ENCODE measurements around the gene LRRN1.

LRRN1 gene

DNA sequence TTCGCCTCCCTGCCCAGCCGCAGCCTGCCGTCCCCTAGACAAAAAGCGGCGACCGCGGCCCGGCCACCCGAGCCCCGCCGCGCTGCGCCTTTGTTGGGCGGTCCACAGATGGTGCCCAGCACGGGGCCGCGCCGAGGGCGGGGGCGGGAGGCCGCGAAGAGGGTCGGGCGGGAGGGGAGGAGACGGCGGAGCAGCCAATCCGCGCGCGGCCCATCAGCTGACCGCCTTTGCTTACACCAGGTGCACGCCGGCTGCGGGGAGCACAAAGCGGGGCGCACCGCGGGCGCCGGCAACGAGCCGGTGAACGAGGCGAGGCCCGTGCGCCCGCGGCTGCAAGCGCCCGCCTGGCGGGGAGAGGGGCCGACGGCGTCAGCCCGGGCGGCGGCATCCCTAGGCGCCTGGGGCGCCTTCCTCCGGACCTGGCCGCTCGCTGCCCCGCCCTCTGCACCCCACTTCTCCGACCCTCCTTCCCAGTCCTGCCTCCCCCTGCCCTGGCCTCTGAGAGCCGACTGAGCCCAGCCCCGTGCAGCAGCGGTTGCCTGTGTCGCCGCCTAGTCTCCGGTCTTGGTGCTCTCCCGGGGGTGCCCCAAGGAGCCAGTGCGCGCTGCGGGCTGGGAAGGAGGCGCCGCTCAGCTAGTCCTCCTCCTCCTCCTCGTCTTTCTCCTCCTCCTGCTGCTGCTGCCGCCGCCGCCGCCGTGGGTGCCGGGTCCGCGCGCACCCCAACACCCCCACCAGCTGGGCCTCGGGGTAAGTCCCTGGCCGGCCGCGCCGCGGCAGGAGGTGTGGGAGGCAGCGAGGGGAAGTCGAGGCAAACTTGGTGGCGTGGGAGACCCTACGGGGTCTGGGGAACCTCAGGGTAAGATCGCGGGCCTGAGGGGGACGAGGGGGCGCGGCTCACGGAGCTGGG, at the start of gene LRRN1:
Gene LRRN1, plus strand, starts transcription at position 259 of the 907 bp plus-strand sequence. CDS start 45,211 bp downstream, outside the sequence.
- peak; percentile 50 for DNase-seq

DNA sequence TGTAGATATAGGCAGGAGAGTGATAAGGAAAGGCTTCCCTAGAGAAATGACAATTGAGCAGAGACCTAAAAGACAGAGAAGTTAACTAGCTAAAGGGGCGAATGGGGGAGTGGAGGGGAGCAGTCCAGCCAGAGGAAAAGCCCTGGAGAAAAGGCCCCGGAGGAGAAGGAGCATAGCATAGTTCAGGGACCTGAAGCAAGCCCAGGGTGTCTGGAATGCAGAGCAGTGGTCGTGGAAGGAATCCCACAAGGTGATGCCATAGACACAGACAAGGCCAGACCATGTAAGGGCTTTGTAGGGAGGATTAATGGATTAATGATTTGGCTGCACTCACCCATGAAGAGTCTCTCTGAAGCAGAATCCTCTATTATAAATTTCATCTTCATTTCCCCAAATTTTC, 45.8 kb upstream of the LRRN1 start:
- no peak for DNase-seq

DNA sequence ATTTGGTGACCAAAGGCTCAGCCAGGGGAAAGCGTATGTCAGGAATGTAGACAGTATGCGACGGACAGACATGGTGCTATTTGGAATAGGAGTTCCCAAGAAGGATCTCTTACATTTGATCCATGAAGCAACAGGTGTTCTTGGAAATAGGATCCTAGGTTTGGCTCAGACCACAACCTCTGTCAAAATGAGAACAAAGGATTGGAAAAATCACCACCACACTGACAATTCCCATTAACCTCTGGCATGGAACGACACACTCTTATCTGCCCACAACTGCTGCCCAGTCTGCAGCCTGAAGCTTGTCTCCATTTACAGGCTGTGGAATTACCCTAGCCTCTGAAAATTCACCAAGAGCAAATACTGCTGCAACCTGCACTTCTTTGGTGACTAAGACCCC, 33.6 kb upstream of the LRRN1 start:
- DNase-seq, result no peak

DNA sequence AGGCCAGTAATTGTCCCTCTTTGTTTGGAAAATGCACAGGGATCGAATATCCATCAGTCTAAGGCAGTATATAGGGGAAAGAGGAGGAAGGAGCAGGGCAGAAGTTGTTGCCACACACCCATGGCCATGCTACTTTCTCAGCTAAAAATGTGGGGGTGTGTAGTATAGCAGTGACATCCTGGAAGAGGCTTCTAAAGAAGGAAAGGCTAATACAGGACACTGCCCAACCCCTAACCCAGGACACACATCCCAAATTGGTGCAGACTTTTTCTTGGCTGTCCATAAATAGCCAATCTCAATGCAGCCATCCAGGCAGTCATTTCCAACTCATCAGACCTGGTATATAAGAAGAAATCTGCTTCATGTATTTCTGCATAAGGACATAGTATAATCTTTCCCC, 33.1 kb upstream of the LRRN1 start:
- no peak for DNase-seq

DNA sequence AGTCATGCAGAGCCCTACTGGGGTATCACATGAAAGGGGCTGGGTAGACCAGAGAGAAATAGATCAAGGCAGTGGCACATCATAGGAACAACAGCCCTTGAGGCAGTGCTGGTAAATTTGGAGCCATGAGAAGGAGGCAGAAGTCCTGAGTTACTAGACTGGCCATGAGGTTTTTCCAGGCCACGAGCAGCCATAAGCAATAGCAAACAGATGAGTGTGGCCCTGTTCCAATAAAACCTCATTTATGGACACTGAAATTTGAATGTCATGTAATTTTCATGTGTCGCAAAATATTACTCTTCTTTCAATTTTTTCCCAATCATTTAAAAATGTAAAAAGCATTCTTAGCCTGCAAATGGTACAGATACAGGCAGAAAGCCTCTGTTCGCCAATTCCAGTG, 28.1 kb upstream of the LRRN1 start:
- no peak for DNase-seq

DNA sequence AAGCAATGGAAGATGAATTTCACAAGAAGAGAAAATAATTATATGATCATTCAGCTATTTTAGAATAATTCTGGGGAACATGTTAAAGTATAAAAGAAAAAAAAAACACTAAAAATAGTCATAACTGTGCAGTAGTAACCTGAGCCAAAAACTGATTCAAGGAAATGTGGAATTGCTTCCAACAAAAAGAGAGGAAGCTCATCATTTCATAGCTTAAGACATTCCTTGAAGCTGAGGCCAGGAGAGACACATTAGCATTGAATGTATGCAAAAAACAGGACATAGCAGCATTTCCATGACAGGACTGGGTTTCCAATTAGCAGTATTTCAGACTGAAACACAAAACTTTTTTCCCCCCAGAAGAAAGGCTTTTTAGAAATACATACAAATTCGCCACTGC, 27.7 kb upstream of the LRRN1 start:
- DNase-seq, result no peak

DNA sequence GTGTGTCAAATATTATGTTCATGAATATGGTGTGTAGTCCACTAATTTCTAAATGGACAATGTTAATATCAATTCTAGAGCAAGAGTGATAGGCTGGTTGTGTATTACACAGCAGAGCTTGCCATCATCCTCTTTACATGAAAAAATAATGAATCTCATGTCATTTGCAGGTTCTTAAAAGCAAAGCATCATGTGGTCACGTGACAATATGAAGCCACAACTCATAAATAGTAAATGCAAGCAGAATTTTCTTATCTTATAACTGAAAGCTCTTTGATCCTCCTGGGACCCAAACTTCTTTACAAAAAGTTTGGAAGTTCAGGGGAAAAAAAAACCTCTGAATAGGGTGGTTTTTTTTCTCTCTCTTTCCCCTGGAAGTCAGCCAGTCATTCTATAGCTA, 26.9 kb upstream of the LRRN1 start:
- no peak for DNase-seq

DNA sequence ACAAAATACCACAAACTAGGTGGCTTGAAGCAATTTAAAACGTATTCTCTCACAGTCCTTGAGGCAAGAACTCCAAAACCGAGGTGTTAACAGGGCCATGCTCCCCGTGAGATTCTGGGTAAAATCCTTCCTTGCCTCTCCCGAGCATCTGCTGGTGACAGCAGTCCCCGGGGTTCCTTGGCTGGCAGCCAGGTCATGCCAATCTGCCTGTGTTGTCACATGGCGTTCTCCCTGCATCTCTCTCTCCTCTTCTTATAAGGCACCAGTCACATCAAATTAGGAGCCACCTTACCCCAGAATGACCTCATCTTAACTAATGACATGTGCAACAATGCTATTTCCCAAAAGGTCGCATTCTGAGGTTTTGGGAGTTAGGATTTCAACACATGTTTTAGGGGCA, 26.3 kb upstream of the LRRN1 start:
- DNase-seq, result no peak

DNA sequence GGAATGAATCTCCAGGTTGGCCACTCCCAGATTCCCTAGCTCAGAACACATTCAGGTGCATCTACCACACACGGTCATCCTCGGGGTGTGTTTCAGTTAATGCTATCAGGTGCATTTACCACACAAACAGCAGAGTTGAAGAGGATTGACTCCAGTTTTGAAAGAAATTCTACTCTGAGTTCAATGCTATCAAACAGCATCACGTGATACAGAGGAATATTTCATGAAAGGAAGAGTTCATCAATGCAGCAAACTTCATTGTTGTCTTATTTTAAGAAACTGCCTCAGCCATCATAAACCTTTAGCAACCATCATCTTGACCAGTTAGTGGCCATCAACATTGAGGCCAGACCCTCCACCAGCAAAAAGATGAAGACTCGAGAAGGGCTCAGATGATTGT, 22.6 kb upstream of the LRRN1 start:
- DNase-seq, result no peak

DNA sequence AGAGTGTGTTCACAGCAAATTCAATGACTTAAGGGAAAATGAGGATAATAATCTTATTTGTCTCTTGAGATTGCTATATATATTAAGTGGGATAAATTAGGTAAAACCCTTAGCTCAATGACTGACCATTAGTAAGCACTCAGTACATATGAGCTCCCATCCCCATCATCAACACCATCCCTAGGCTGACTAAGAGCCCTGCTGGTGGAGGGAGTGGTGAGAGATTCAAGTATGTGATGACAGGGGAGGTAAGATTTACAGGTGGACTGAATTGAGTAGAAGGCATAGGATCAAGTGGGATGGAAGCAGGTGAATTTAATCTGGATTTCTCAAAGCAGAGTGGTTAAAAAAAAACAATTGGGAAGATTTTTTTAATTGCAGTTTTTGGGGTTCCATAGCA, 21.0 kb upstream of the LRRN1 start:
- no peak for DNase-seq

DNA sequence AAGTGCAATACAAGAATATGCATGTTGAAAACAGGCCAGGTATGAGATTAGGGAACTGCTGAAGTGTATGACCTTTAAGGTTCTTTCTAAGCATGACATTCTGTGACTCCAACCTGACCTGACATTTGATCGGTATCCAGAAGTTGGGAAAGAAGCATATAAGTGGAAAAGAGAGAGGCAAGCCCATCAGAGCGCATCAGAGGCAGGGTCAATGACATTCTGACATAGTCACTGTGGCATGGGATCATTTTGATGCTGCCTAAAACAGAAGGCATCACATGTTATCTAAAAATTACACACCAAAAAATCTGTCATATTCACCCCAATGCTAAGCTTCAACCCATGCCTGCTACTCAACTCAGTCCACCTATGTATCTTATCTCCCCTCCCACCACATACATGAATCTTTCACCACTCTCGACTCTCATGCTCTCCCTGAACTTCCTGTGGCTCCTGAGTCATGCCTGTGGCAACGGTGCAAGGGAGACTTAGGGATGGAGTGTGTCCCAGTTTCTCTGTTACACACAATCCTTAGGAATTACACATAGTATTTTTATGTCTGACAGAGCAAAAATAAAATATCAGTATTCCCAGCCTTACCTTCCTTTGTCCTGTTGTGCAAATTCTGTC, 20.5 kb upstream of the LRRN1 start:
- no peak for DNase-seq

DNA sequence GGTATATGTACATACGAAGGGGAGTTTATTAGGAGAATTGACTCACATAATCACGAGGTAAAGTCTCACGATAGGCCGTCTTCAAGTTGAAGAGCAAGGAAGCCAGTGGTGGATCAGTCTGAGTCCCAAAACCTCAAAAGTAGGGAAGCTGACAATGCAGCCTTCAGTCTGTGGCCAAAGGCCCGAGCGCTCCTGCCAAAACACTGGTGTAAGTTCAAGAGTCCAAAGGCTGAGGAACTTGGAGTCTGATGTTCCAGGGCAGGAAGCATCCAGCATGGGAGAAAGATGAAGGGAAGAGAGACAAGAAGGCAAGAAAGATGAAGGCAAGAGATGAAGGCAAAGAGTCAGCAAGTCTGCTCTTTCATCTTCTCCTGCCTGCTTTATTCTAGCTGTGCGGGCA, 16.8 kb upstream of the LRRN1 start:
- no peak for DNase-seq

DNA sequence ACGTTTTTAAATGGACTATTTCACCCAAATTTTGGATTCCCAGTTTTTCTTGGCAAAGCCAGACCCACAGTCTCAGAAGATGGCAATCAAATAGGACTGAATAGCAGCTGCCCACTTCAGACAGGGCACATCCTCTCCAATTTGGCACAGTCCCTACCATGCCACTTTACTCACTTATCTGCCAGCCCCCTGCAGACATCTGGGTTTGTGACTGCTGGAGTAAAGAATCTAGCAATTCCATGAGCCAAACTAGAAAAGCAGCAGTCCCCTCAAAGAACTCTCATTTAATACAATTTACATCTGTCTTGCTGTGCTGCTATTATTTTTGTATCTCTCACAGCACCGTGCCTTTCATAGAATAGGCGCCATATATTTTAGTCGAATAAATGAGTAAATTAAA, 16.0 kb upstream of the LRRN1 start:
- DNase-seq, result no peak

DNA sequence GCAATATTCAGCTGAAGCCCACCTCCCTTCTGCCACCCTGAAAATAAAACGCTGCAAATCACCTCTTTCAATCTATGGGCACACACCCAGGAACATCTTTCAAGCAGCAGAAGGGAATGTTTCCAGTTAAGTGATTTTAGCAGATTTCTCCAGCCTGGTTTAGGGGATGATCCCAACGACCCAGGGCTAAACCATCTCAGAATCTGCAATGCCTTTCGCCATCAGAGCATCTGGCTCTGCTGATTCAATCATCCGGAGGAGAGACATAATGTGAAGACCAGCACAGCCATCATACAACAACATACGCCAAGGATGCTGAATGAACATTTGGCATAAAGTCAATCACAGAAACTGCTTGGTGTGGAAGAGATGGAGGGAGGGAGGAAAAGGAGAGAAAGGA, 15.5 kb upstream of the LRRN1 start:
- DNase-seq, result no peak

DNA sequence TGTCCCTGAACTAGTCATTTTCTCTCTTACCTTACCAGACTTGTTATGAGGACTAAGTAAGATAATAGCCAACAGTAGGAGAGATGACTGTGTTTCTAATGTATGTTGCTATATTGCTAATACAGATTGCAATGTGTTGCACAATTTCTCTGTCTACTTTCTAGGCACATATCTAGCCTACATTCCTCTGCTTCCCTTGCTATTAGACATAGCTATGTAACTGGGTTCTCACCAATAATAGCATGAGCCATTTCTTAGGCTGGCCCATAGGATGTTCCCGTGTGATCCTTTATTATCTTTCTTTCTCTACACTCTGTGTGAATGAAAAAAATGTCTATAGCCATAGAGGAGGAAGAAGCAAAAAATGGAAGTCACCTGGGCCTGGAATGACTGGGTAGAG, 6.8 kb upstream of the LRRN1 start:
- DNase-seq, result no peak

DNA sequence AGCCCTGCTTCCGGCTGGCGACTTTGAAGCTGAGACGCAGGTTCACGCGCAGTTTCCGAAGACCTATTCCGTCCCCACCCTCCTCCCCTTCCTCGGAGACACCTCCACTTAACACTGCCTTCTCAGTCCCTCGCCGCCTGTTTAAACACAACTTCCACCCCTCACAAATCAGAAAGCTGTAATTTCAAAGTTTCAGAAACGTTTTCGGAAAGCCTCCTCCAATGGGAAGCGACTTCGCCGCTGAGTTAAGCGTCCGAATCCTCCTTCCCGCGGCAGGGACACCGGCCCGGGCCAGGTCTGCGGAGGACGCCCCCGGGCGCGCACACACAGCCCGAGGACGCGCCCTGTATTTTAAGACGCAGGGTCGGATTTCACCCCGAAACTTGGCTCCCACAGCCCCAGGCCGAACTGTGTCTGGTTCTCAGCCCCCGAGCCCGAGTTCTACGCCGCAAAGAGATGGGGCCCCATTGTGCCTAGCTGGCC, 559 bp upstream of the LRRN1 start:
- no peak for DNase-seq

DNA sequence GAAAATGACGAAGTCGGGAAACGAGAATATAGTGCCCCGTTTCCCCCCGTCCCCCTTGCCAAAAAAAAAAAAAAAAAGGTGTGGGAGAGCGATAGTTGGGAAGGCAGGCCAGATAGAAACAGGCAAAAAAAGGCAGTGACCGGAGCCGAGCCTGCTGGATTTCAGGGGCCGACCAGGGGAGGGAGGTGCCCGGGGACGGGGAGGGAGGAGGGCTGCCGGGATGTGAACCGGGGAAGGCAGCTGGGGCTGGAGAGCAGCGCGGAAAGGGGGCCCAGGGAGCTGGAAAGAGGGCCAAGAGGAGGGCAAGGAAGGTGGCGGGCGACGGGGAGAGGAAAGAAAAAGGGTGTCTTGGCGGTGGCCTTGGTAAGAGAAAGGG, 837 bp downstream of the LRRN1 start:
- DNase-seq, result no peak

DNA sequence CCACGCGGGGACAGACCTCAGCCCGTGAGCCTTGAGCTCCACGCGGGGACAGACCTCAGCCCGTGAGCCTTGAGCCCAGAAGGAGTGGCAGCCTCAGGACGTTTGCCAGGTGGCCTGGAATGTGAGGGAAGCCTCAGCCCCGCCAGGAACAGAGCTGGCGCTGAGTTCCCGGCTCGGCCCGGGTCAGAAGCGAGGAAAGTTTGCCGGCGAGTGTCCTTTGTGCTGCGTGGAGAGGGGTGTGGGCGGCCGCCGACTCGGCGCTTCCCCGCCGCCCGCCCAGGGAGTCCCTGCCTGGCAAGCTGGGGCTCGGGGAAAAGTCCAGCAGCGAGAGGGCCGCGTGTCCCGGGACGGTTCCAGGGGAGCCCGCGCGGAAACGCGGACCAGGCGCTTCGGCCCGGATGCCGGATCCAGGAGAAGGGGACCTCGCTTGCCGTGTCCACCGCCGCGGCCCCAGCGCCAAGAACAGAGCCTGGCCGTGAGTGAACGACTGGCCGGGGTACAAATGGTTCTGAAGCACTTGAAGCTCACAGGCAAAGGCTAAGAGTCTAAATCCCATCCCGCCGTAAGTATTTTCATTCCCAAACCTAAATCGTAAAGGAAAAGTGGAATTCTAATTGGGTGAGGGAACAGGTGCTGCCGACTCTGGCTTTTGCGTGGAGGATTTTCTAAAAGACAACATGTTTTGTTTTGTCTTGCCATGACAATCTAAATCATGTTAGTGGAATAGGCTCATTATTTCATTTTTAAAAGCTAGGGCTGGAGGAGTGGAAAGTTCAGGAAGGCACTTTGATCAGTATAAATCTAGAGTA, 1.7 kb downstream of the LRRN1 start:
- no peak for DNase-seq

DNA sequence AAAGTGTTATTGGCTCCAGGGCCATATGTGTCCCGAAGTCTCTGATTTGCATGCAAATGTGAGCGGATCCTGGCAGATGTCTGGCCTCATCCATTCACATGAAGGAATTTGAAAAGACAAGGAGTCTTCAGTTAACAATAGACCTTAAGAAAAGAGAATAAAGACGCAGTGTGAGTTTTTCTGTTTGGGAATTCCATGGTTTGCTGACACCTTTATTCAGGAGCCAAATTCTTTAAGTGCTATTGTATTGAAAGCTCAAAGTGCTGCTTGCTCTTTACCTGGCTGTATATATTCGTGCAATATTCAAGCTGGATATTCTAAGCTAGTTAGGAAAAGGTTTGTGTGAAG, 2.2 kb downstream of the LRRN1 start:
- no peak for DNase-seq

DNA sequence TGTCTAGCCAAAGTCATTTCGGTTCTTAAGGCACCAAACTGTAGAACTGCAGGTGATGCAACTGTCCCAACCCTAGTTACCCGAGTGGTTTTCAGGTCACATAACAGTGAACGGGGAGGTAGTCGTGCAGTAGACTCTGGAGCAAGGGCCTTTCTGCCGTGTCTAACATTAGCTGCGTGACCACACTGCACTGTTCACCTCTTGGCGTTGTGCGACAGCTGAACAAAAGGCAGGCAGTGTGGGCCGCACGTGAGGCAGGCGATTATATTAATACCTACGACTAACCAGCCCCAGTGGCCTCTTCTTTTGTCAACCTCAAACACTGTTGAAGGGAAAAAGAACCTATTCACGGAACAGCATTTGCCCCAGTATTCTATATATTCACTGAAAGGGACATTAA, 2.8 kb downstream of the LRRN1 start:
- DNase-seq, result no peak

DNA sequence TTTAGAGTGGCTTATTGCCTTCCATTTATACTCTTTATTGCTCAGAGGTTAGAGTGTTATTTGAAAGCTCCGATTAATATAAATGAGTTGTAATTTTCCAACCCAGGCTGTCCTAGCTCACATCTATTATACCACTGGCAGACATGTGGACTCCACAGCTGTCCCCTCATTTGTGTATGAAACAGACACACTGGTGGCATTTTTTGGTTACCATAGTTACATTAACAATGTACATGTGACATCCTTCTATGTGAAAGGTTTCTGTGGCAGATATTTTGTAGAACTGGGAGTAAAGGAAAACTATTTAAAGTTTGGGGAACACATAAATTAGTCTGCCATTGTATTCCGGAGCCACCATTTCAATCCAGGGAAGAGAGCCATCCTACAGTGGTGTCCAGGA, 5.3 kb downstream of the LRRN1 start:
- no peak for DNase-seq

DNA sequence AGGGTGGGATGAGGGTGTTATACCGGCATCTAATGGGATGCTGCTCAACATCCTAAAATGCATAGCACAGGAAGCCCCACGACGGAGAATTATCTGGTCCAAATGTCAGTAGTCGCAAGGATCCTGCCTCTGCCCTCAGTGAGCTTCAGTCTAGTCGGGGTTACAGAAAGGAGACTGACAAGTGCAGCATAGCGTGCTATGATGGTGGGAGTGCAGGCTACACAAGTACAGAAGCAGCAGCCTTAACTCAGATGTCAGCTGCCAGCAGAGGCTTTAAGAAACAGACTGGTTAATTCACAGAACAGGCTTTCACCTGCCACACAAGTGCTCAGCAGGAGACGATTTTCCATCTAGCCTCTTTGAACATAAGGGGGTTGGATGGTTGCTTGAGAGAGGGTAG, 6.9 kb downstream of the LRRN1 start:
- DNase-seq, result no peak

DNA sequence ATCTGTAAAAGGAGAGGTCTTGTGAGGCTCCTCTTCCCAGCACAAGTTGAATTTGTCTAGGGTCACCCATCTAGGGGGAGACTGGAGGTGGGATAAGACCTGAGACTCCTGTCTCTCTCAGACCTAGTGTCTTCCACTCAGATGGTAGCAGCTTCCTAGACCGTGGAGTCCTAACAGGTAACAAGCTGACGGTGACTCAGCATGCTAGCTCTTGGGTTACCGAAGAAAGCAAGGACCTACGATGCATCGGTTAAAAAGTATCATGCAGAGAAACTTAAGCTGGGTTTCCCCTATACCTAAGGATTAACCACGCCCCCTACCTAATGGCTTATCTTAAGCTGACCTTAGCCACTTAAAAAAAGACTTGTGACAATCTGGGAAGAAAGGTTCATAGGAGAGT, 7.6 kb downstream of the LRRN1 start:
- no peak for DNase-seq

DNA sequence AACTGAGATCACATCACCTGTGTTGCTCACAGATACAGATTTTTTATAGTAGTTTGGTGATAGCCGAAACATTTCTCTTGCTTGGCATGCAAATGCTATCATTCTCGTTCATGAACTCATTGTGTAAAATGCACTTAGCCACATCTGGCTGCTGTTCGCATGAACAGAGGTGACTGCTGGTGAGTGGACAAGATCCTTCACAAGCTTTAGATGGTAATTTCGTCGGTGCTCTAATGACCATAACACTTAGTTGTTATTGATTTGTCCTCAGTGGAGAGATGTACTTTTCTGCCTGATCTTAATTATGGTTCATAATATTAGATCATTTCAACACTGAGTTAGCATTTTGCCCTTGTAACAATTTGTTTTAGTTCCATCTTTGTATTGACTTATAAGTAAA, 13.8 kb downstream of the LRRN1 start:
- no peak for DNase-seq

All from NCI-H1092 (cell line).